GM23338 (cell line): ENCODE data around the gene KRT7.
A peak's percentile ranks its signal among the peaks of the same experiment; 100 is the strongest.
"Not testable (repeated sequence)": the region's sequence is repeated elsewhere in the genome, so short reads cannot be mapped to it uniquely, and the experiment has no call there.

Experiments
- ETS1 ChIP-seq: IDR thresholded peaks from 2 replicates; pipeline ENCODE4 v1.6.1; 2016; ENCODE audit warnings: antibody characterized with exemption
- EZH2 ChIP-seq: fragments of 200-600 bp; sonication (generic); IDR thresholded peaks from one replicate; pipeline ENCODE4 v1.8.0; 2017; ENCODE audit warnings: antibody characterized with exemption, mild to moderate bottlenecking, low read depth; ENCODE audit not compliant: unreplicated experiment
- EZH2phosphoT487 ChIP-seq: fragments of 200-600 bp; sonication (generic); IDR thresholded peaks from one replicate; pipeline ENCODE4 v1.8.1; 2018; ENCODE audit warnings: antibody characterized with exemption; ENCODE audit not compliant: unreplicated experiment
- POLR2AphosphoS5 ChIP-seq: IDR thresholded peaks from 2 replicates; pipeline ENCODE4 v1.6.1; 2016; ENCODE audit warnings: antibody characterized with exemption, low read depth
- REST ChIP-seq: IDR thresholded peaks from one replicate; pipeline ENCODE4 v1.6.1; 2018; ENCODE audit warnings: antibody characterized with exemption; ENCODE audit not compliant: unreplicated experiment
- ZNF331 ChIP-seq: fragments of 250-450 bp; sonication (Bioruptor Pico); IDR thresholded peaks from 2 replicates; pipeline ENCODE4 v1.5.0; 2020; ENCODE audit warnings: low read depth, mild to moderate bottlenecking, moderate library complexity
- TF ChIP-seq, protein P1 (sequence below), 2 experiments: fragments of 200-600 bp in 1 of 2; sonication (generic) in 1 of 2; conservative IDR thresholded peaks; 2 replicates each; pipeline versions ENCODE4 v1.5.1 to v1.6.1; 2016 to 2017; ENCODE audit warnings: antibody characterized with exemption in 2 of 2, low read depth in 2 of 2, mild to moderate bottlenecking in 2 of 2, moderate library complexity in 1 of 2

DNA sequence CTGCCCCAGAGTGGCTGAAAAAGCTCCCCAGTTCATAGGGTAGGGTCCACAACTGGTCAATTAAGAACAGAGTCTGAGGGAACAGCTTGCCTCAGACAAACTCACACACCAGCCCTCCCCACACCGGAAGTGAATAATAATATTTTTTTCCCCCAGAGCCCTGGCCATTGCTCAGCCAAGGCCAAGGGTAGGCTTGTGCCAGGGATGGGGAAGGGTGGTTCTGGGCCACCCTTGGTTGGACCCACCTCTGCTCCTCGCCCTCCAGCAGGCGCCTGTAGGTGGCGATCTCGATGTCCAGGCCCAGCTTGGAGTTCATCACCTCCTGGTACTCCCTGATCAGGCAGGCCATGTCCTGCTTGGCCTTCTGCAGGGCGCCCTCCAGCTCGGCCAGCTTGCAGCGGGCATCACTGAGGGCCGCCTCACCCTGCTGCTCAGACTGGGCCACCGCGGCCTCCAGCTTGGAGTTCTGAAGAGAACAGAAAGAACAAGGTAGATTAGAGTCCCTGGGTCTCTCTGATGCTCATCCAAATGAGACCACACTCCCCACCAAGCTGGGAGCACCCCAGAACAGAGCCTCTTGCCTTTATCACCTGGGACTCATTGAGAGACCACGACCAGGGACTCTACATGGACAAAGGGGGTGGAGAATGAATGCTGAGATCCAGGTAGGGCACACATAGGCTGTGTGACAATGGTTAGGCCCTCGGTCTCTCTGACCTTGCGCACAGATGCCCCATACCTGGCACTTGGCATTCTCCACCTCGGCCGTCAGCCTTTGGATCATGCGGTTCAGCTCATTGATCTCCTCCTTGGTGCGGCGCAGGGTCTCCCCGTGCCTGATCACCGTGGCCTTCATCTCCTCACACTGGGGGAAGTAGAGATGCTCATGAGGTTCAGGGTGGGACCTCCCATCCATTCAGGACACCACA, 54.1 kb downstream of the KRT7 start:
- not testable (repeated sequence) for TF ChIP-seq ETS1; REST; POLR2AphosphoS5; EZH2phosphoT487; EZH2; ZNF331 (CRISPR knock-in tag)
- TF ChIP-seq, protein P1, sequence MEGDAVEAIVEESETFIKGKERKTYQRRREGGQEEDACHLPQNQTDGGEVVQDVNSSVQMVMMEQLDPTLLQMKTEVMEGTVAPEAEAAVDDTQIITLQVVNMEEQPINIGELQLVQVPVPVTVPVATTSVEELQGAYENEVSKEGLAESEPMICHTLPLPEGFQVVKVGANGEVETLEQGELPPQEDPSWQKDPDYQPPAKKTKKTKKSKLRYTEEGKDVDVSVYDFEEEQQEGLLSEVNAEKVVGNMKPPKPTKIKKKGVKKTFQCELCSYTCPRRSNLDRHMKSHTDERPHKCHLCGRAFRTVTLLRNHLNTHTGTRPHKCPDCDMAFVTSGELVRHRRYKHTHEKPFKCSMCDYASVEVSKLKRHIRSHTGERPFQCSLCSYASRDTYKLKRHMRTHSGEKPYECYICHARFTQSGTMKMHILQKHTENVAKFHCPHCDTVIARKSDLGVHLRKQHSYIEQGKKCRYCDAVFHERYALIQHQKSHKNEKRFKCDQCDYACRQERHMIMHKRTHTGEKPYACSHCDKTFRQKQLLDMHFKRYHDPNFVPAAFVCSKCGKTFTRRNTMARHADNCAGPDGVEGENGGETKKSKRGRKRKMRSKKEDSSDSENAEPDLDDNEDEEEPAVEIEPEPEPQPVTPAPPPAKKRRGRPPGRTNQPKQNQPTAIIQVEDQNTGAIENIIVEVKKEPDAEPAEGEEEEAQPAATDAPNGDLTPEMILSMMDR (conservative IDR thresholded peaks at IDR 0.05; ENCODE audit: low read depth in 2 of 2): peak in 1 of 2 experiments; percentile 38; a peak in 3 of 4 replicates
